K562 treated with DMSO at 1 percent for 4 hours (cell line): ENCODE results near the gene MYO1H. TPM values are rescaled to one million over a fixed set of nuclear protein-coding genes. Genes with fewer than 3 reads are reported as not detected.

ENCODE experiments used
- total RNA-seq: library from RNA; unstranded; fragments of 300-600 nt; gene quantifications from 2 replicates; pipeline ENCODE4 v1.2.3, GENCODE V29; 2022; ENCODE audit not compliant: insufficient read depth

The MYO1H gene, protein sequence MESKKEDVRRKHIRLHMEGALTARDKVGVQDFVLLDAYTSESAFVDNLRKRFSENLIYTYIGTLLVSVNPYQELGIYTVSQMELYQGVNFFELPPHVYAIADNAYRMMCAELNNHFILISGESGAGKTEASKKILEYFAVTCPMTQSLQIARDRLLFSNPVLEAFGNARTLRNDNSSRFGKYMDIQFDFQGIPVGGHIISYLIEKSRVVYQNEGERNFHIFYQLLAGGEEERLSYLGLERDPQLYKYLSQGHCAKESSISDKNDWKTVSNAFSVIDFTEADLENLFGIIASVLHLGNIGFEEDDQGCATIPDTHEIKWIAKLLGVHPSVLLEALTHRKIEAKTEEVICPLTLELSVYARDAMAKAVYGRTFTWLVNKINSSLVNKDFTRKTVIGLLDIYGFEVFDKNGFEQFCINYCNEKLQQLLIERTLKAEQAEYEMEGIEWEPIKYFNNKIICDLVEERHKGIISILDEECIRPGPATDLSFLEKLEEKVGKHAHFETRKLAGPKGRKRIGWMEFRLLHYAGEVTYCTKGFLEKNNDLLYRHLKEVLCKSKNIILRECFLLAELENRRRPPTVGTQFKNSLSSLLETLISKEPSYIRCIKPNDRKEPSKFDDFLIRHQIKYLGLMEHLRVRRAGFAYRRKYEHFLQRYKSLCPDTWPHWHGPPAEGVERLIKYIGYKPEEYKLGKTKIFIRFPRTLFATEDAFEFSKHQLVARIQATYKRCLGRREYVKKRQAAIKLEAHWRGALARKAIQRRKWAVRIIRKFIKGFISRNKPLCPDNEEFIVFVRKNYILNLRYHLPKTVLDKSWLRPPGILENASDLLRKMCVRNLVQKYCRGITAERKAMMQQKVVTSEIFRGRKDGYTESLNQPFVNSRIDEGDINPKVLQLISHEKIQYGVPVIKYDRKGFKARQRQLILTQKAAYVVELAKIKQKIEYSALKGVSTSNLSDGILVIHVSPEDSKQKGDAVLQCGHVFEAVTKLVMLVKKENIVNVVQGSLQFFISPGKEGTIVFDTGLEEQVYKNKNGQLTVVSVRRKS
- total RNA-seq, result not detected in 2 replicates

DNA sequence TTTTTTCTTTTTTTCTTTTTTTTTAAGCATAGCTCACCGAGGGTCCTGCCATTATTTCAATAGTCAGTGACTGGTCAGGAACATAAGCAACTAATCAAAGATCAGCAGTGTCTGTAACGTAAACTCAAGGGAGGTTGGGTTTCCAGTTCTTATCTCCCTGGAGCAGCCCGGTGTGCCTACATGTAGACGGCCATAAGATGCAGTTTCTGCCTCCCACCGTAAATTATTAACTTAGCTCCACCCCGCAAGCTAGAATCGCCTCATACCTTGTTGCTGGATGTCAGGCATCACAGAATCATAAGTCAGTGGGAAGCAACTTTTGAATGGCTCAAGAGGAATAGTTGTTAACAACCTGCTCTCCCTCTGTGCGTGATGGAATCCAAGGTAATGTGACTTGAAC, at the start of gene MYO1H:
Gene MYO1H (plus strand): TSS at position 312 of the 400 bp plus-strand sequence. CDS start 61 bp downstream, at position 373.

DNA sequence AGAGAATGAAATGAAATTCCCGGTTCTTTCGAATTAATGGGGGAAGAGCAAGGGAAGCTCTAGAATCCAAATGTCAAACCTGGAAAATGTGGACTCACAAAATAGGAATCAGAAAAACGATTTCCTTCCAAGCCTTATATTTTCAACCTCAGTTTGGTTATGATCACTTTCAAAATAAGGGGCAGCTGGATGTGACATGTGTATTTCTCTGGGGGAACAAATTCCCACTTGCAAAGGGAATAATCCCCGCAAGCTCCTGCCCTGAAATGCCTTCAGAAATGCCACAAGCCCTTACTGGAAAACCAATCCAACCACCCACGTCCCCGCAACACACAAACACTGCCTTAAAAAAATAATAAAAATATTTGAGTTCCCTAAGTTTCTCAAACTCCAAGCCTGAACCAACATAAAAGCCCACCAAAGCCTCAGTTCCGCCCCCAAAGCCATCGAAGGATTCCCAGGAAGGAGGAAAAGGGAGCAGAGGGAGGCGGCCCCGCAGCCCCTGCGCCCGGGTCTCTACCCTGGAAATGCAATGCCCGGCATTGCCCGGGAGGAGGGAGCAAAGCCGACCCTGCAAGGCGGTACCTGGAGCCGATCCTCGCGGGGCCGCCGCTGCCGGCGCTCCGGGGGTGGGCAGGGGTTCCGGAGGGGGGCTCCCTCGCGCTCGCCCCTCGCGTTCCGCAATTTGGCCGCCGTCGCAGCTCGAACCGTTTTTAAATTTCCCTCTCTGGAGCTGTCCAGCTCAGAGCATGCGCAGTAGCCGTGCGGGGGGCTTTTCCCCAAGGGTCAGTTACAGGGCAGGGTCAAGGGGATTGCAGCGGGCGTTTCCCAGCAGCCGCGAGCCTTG, 38.9 kb upstream of the MYO1H start, which contains the start of gene FOXN4:
Gene FOXN4 (minus strand): TSS at position 751 of the 847 bp plus-strand sequence. CDS start 963 bp downstream, outside the sequence.

DNA sequence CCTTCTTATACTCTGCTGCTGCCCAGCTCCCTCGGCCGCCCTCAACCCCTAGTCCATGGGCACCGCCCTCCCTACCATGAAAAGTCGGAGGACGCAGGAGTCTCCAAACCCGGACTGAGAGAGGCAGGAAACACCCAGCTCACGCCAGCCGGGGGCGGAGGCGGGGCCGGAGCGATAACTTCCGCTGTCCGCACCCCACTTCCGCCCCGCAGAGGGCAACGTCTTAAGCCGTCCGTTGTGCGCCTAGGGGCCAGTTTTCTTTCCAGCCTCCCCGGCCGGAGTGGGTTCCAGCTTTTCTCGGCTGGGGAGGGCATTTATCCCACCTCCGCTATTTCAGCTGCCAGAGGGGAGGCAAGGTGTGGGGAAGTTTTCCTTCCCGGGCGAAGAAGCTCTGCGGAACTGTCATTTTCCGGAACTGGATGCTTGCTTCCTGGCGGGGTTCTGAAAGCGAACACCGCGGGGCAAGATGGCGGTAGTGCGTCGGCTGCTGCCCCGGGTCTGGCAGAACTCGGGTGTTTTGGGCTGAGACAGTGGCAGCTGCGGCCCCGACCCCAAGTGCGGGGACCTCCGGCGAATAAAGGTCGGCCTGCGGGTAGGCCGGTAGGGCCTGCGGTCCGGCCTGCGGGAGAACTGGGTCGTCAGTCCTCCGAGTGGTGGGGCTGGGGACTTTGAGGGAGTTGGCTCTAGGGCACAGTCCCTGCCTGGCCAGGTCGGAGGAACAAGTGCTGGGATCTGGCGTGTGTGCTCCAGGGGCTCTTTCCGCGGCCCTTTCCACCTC, 129.7 kb downstream of the MYO1H start, which contains the start of the genes KCTD10 and UBE3B:
Gene KCTD10 (minus strand): TSS at position 116 of the 778 bp plus-strand sequence. CDS start 38 bp downstream, at position 78.
Gene UBE3B (plus strand): TSS at position 450 of the 778 bp plus-strand sequence. CDS start 5,918 bp downstream, outside the sequence.

Other genes starting within 250 kb of the MYO1H start
- gene ACACB, start 231.3 kb upstream of the MYO1H start, total RNA-seq, result 3.5 and 6.7 TPM in 2 replicates
- not detected in 2 replicates for gene FOXN4, start 38.6 kb upstream of the MYO1H start, total RNA-seq
- 13.7 and 14.0 TPM in 2 replicates for gene KCTD10, start 129.4 kb downstream of the MYO1H start, total RNA-seq
- 13.6 and 15.3 TPM in 2 replicates for gene UBE3B, start 129.7 kb downstream of the MYO1H start, total RNA-seq
- 26.9 and 31.6 TPM in 2 replicates for gene MMAB, start 225.6 kb downstream of the MYO1H start, total RNA-seq
- gene MVK, start 225.9 kb downstream of the MYO1H start, total RNA-seq, result 33.7 and 34.7 TPM in 2 replicates